ENCODE measurements around the gene TAS1R2. TPM values are rescaled to one million over a fixed set of nuclear protein-coding genes. Genes with fewer than 3 reads are reported as not detected.

The TAS1R2 gene
- total RNA-seq, 3 donors from 2014 or later: not detected

DNA sequence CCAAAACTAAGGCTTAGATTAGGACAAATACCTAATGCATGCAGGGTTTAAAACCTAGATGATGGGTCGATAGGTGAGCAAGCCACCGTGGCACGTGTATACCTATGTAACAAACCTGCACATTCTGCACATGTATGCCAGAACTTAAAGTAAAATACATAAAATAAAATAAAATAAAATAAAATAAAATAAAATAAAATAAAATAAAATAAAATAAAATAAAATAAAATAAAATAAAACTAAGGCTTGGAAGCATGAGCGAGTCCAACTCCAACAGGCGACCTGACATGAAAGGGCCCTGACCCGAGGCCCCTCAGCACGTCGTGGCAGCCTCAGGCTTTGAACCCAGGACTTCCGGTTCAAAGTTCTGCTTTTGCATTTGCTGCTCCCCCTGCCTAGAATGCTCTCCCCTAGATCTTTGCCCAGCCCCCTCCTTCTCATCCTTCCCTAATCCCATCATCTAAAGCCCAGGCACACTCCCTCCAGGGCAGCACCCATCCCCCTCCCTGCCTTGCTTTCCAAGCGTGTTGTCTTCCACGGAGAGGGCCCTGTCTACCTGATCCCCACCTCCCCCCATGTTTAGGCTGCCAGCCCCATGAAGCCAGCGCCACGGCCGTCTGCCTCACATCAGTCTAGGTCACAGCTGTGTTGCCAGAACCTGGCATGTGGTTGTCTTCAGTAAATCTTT, 64.3 kb downstream of the TAS1R2 start:
- DNase-seq (no peak), ATAC-seq (no peak)
- no peak overlapping the region for H3K4me3 ChIP-seq
- intact Hi-C loops (cut with DNase I, micrococcal nuclease): no loop called here
- H3K4me1 ChIP-seq (ENCODE audit: low read depth): no peaks in the 10 kb centered on the region
- TF ChIP-seq, protein P1, sequence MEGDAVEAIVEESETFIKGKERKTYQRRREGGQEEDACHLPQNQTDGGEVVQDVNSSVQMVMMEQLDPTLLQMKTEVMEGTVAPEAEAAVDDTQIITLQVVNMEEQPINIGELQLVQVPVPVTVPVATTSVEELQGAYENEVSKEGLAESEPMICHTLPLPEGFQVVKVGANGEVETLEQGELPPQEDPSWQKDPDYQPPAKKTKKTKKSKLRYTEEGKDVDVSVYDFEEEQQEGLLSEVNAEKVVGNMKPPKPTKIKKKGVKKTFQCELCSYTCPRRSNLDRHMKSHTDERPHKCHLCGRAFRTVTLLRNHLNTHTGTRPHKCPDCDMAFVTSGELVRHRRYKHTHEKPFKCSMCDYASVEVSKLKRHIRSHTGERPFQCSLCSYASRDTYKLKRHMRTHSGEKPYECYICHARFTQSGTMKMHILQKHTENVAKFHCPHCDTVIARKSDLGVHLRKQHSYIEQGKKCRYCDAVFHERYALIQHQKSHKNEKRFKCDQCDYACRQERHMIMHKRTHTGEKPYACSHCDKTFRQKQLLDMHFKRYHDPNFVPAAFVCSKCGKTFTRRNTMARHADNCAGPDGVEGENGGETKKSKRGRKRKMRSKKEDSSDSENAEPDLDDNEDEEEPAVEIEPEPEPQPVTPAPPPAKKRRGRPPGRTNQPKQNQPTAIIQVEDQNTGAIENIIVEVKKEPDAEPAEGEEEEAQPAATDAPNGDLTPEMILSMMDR (IDR thresholded peaks at IDR 0.05): no peak
- H3K36me3 ChIP-seq (ENCODE audit: low read depth): no peaks in the 10 kb centered on the region
- no peaks in the 10 kb centered on the region for H3K9me3 ChIP-seq

DNA sequence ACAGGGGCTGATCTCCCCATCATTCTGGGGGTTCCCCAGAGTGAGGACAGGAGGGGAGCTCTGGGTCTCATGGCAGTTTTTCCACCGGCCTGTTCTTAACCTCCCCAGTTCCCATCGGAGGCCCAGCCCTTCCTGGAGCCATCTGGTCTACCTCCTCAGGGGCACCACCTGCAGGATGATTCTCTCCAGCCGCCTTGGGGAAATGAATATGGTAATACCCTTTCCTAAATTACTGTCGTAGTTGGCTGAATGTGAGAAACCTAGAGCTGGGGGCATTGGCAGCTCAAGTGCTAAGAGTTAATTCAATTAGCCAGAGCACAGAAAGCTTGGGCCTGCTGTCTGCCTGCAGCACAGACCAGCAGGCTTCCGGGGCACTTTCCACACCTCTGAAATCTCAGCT, 64.9 kb downstream of the TAS1R2 start:
- ATAC-seq: no peak
- H3K4me3 ChIP-seq: no peak overlapping the region
- H3K4me1 ChIP-seq (ENCODE audit: low read depth): no peaks in the 10 kb centered on the region
- peak in 1 of 3 donors; percentile 3 for DNase-seq
- intact Hi-C loops (cut with DNase I, micrococcal nuclease): no loop called here
- TF ChIP-seq, protein P1 (IDR thresholded peaks at IDR 0.05): no peak
- H3K9me3 ChIP-seq: no peaks in the 10 kb centered on the region
- no peaks in the 10 kb centered on the region for H3K36me3 ChIP-seq (ENCODE audit: low read depth)

DNA sequence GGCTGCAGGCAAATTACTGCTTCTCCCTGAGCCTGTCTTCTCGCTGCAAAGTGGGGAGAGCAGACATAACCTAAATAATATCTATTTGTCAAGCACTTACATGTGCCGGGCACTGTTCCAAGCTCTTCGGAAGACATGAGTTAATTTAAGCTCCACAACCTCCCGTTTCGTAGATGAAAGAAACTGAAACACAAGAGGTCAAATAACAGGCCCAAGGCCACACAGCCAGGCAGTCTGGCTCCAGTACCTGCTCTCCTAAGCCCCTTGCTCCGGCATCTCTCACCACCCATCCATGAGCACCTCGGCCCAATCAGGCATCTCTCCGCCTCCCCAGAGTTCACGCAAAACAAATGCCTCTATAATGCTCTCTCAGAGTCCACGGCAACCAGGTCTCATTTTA, 65.4 kb downstream of the TAS1R2 start:
- Histone ChIP-seq H3K36me3 (ENCODE audit: low read depth) (no peaks in the 10 kb centered on the region), H3K9me3 (no peaks in the 10 kb centered on the region), H3K4me3 (no peak overlapping the region), H3K4me1 (ENCODE audit: low read depth) (no peaks in the 10 kb centered on the region)
- DNase-seq (no peak), ATAC-seq (no peak)
- TF ChIP-seq, protein P1 (IDR thresholded peaks at IDR 0.05): no peak
- intact Hi-C loops (cut with DNase I, micrococcal nuclease): no loop called here

DNA sequence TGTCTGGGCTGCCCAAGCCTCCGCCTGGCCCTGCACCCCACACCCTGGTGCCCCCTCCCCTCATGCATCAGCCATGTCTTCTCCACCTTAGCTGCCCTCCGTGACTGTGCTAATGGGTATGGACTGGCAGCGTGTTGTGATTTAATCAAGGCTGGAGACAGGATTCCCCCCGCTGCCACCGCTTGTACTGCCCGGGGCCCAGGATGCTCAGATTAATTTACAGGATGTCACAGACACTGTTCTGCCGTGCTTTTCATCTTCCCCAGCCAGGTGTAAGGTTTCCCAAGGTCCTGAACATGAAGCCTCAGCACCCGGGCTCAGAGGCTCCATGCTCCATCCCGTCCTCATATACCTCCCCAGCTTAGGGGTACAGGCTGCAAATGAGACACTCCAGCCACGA, 66.3 kb downstream of the TAS1R2 start:
- Histone ChIP-seq H3K36me3 (ENCODE audit: low read depth) (no peaks in the 10 kb centered on the region), H3K4me1 (ENCODE audit: low read depth) (no peaks in the 10 kb centered on the region), H3K4me3 (no peak overlapping the region), H3K9me3 (no peaks in the 10 kb centered on the region)
- intact Hi-C loops (cut with DNase I, micrococcal nuclease): no loop called here
- TF ChIP-seq, protein P1 (IDR thresholded peaks at IDR 0.05): no peak
- no peak for ATAC-seq
- no peak for DNase-seq

DNA sequence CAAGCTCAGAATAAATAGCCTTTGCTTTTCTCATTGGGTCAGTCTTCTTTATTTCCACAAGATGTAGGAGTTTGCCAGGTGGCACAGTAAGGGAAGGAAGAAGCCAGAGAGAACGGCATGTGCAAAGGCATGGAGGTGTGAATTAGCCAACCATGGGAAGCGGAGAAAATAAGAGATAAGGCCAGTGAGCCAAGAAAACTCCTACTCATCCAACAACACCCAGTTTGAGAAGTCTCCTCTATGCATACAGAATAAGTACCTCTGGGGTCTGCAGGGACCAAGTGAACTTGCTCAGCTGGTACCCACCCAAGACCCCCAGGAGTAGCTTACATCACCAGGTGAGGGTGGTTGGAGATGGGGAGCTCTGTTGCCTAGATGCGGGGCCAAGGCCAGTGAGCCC, 66.7 kb downstream of the TAS1R2 start:
- TF ChIP-seq, protein P1 (IDR thresholded peaks at IDR 0.05): no peak
- no peak overlapping the region for H3K4me3 ChIP-seq
- intact Hi-C loops (cut with DNase I, micrococcal nuclease): no loop called here
- no peaks in the 10 kb centered on the region for H3K4me1 ChIP-seq (ENCODE audit: low read depth)
- H3K9me3 ChIP-seq: no peaks in the 10 kb centered on the region
- no peak for ATAC-seq
- no peak for DNase-seq
- H3K36me3 ChIP-seq (ENCODE audit: low read depth): no peaks in the 10 kb centered on the region

Small RNAs within 50 kb of the gene (microRNA-seq; reads per million reads assigned to microRNA genes)
- gene MIR1290 (not detected), gene MIR4695 (not detected)

Other genes starting within 250 kb of the TAS1R2 start
- not detected for gene PAX7, start 228.8 kb downstream of the TAS1R2 start, total RNA-seq
- 1 to 10 TPM; 2.7 to 7.7 (median 5.6) TPM for gene ALDH4A1, start 42.9 kb upstream of the TAS1R2 start, total RNA-seq
- 10 to 100 TPM; 13.1 to 19.0 (median 15.5) TPM for gene IFFO2, start 97.0 kb upstream of the TAS1R2 start, total RNA-seq

All from mucosa of descending colon (tissue), 3 donors.